Measurements from ENCODE around the gene CCDC74A.
"Not testable (repeated sequence)": the region's sequence is repeated elsewhere in the genome, so short reads cannot be mapped to it uniquely, and the experiment has no call there.

The CCDC74A gene

GRCh38 chr2:131566371-131566770 is 38.7 kb downstream of the CCDC74A start:
- no peak for DNase-seq

GRCh38 chr2:131567891-131568290 is 40.2 kb downstream of the CCDC74A start:
- DNase-seq = peak; percentile 40

- not testable (repeated sequence) for DNase-seq
Measured at GRCh38 chr2:131568401-131568800, 40.7 kb downstream of the CCDC74A start.

GRCh38 chr2:131572175-131572574 is 44.5 kb downstream of the CCDC74A start:
- peak; percentile 12 for DNase-seq

GRCh38 chr2:131577812-131578211 is 50.1 kb downstream of the CCDC74A start:
- DNase-seq = no peak

GRCh38 chr2:131580187-131580586 is 52.5 kb downstream of the CCDC74A start:
- no peak for DNase-seq
